Measurements from ENCODE around the gene KRTDAP. TPM values are rescaled to one million over a fixed set of nuclear protein-coding genes. Genes with fewer than 3 reads are reported as not detected.

Gene KRTDAP
- total RNA-seq, 1 experiment from 2014 or later, result not detected

DNA sequence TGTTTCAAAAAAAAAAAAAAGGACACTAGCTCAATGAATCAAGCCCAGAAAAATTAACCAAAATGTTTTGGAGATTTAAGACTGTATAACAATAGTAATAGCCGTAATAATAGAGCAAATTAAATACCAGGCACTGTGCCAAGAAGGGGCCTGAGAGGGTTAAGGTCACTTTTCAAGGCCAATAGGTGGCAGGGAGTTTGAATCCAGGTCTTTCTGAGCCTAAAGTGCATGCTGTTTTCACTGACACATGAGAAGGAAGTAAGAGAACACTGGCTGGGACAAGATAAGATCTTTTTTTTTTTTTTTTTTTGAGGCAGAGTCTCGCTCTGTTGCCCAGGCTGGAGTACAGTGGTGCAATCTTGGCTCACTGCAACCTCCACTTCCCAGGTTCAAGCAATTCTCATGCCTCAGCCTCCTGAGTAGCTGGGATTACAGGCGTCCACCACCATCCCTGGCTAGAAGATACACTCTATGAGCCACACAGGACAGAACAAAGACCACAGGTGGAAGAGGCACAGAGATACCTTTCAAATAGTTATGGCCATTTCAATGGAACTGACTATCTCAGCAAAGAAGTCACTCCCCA, 34.6 kb downstream of the KRTDAP start:
- ChIA-PET POLR2A (no interaction called here), CTCF (interaction anchor here (0.7 to 0.8 kb wide), 3 partner anchors 56 to 293 kb away, joined by 3 to 5 read pairs (median 3); no protein-coding TSS in a partner anchor)
- no peaks in the 10 kb centered on the region for H3K36me3 Mint-ChIP-seq (ENCODE audit: insufficient read depth, unreplicated experiment)
- no peaks in the 10 kb centered on the region for H3K27me3 ChIP-seq (replicated peaks; ENCODE audit: control insufficient read depth, insufficient read depth, low read length)
- no peak overlapping the region for H3K27ac Mint-ChIP-seq (ENCODE audit: unreplicated experiment)
- TF ChIP-seq, protein P1, sequence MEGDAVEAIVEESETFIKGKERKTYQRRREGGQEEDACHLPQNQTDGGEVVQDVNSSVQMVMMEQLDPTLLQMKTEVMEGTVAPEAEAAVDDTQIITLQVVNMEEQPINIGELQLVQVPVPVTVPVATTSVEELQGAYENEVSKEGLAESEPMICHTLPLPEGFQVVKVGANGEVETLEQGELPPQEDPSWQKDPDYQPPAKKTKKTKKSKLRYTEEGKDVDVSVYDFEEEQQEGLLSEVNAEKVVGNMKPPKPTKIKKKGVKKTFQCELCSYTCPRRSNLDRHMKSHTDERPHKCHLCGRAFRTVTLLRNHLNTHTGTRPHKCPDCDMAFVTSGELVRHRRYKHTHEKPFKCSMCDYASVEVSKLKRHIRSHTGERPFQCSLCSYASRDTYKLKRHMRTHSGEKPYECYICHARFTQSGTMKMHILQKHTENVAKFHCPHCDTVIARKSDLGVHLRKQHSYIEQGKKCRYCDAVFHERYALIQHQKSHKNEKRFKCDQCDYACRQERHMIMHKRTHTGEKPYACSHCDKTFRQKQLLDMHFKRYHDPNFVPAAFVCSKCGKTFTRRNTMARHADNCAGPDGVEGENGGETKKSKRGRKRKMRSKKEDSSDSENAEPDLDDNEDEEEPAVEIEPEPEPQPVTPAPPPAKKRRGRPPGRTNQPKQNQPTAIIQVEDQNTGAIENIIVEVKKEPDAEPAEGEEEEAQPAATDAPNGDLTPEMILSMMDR (IDR thresholded peaks at IDR 0.05; ENCODE audit: insufficient read depth in 1 of 2, low read depth in 1 of 2, low read length in 1 of 2, severe bottlenecking in 1 of 2, unreplicated experiment in 1 of 2), result no peak
- BruUV-seq (replicated peaks), result no TSS peak
- no peaks in the 10 kb centered on the region for H3K9me3 Mint-ChIP-seq (ENCODE audit: unreplicated experiment)
- H3K27me3 Mint-ChIP-seq (ENCODE audit: insufficient read depth, unreplicated experiment), result no peaks in the 10 kb centered on the region
- H3K4me1 ChIP-seq, result peaks cover 23% of the 10 kb centered on the region
- no peaks in the 10 kb centered on the region for H3K36me3 ChIP-seq (ENCODE audit: control insufficient read depth, insufficient read depth, low read length)
- H3K9me3 ChIP-seq, result no peaks in the 10 kb centered on the region
- no peak overlapping the region for H3K4me3 ChIP-seq (ENCODE audit: low read depth, low read length)
- no peak for DNase-seq
- peaks cover 10% of the 10 kb centered on the region for H3K4me1 Mint-ChIP-seq (ENCODE audit: low read depth, unreplicated experiment)
- intact Hi-C loops (cut with micrococcal nuclease; ENCODE audit: unreplicated experiment), result no loop called here
- H3K4me3 Mint-ChIP-seq (ENCODE audit: unreplicated experiment), result no peak overlapping the region

DNA sequence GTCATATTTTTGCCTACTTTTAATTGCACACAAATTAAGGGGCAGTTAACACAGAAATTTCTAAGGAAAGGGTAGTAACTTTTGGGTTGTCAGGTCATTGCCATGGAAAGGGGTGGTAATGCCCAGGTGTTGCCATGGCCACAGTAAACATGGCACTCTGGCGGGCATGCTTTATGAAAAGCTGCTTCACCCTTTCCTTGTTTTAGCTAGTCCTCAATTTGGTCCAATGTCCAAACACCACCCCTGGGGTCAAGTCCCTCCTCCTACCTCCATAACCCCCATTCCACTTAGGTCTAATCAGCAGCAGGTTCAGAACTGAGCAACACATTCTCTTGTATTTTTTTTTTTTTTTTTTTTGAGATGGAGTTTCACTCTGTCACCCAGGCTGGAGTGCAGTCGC, 35.6 kb downstream of the KRTDAP start:
- Mint-ChIP-seq H3K4me3 (ENCODE audit: unreplicated experiment) (no peak overlapping the region), H3K4me1 (ENCODE audit: low read depth, unreplicated experiment) (peaks cover 10% of the 10 kb centered on the region), H3K27me3 (ENCODE audit: insufficient read depth, unreplicated experiment) (no peaks in the 10 kb centered on the region), H3K9me3 (ENCODE audit: unreplicated experiment) (no peaks in the 10 kb centered on the region), H3K36me3 (ENCODE audit: insufficient read depth, unreplicated experiment) (no peaks in the 10 kb centered on the region), H3K27ac (ENCODE audit: unreplicated experiment) (no peak overlapping the region)
- DNase-seq, result no peak
- Histone ChIP-seq H3K9me3 (no peaks in the 10 kb centered on the region), H3K4me3 (ENCODE audit: low read depth, low read length) (no peak overlapping the region), H3K36me3 (ENCODE audit: control insufficient read depth, insufficient read depth, low read length) (no peaks in the 10 kb centered on the region), H3K4me1 (peaks cover 22% of the 10 kb centered on the region), H3K27me3 (replicated peaks; ENCODE audit: control insufficient read depth, insufficient read depth, low read length) (no peaks in the 10 kb centered on the region)
- CTCF ChIA-PET, result interaction anchor here (0.8 kb wide), 1 partner anchor 102 kb away, joined by 3 read pairs; no protein-coding TSS in a partner anchor
- TF ChIP-seq, protein P1 (IDR thresholded peaks at IDR 0.05; ENCODE audit: insufficient read depth in 1 of 2, low read depth in 1 of 2, low read length in 1 of 2, severe bottlenecking in 1 of 2, unreplicated experiment in 1 of 2), result no peak
- no TSS peak for BruUV-seq (replicated peaks)
- POLR2A ChIA-PET, result no interaction called here
- intact Hi-C loops (cut with micrococcal nuclease; ENCODE audit: unreplicated experiment), result no loop called here

DNA sequence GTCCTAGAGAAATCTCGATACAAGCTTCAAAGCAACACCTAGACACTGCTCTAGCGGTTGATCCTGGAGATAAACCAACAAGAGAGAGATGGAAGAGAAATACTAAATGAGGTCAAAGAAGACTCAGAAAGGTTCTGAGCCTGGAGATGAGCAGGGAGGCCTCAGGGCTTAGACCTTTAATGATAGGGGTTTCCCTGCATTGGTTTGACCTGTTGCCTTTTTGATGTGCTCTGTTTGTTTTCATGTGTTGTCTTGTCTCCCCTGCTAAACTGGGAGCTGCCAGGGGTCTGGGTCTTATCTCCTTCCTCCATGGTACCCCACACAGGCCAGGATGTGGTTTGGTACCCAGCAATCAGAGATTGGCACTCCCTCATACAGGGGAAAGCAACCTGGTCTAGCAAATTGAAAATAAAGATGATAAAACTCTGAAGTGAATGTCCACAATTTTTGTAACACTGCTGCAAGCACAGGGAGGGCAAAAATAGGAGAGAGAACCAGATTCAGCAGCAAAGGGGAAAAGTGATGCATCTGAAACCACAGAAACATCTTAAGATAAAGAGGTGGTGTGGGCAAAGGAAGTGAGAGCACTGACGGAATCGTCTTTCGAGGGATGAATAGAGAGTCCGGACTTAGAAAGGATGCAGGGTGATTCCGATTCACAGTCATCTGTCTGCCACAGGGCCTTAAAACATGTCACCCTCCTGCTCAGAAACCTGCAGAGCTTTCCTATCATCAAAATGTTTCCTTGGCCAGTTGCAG, 38.7 kb downstream of the KRTDAP start:
- H3K9me3 Mint-ChIP-seq (ENCODE audit: unreplicated experiment), result no peaks in the 10 kb centered on the region
- no peak overlapping the region for H3K27ac Mint-ChIP-seq (ENCODE audit: unreplicated experiment)
- ChIA-PET CTCF (interaction anchor here (0.6 kb wide), 1 partner anchor 100 kb away, joined by 4 read pairs; no protein-coding TSS in a partner anchor), POLR2A (interaction anchor here (0.6 kb wide), 1 partner anchor 13 kb away, joined by 5 read pairs; no protein-coding TSS in a partner anchor)
- H3K27me3 ChIP-seq (replicated peaks; ENCODE audit: control insufficient read depth, insufficient read depth, low read length), result no peaks in the 10 kb centered on the region
- no TSS peak for BruUV-seq (replicated peaks)
- no peak for DNase-seq
- intact Hi-C loops (cut with micrococcal nuclease; ENCODE audit: unreplicated experiment), result no loop called here
- TF ChIP-seq, protein P1 (IDR thresholded peaks at IDR 0.05; ENCODE audit: insufficient read depth in 1 of 2, low read depth in 1 of 2, low read length in 1 of 2, severe bottlenecking in 1 of 2, unreplicated experiment in 1 of 2), result no peak
- peaks cover 4% of the 10 kb centered on the region; the same call in 1 of the 2 replicates for H3K4me1 ChIP-seq
- no peaks in the 10 kb centered on the region for H3K9me3 ChIP-seq
- no peak overlapping the region for H3K4me3 ChIP-seq (ENCODE audit: low read depth, low read length)
- no peaks in the 10 kb centered on the region for H3K36me3 ChIP-seq (ENCODE audit: control insufficient read depth, insufficient read depth, low read length)
- H3K36me3 Mint-ChIP-seq (ENCODE audit: insufficient read depth, unreplicated experiment), result no peaks in the 10 kb centered on the region
- H3K27me3 Mint-ChIP-seq (ENCODE audit: insufficient read depth, unreplicated experiment), result no peaks in the 10 kb centered on the region
- peaks cover 7% of the 10 kb centered on the region for H3K4me1 Mint-ChIP-seq (ENCODE audit: low read depth, unreplicated experiment)
- no peak overlapping the region for H3K4me3 Mint-ChIP-seq (ENCODE audit: unreplicated experiment)
